Activated CD4-positive, alpha-beta T cell treated with anti-CD3 and anti-CD28 coated beads, Interleukin-2, Interleukin-6, amounts not matched to agents 100 ng/mL and 50 ng/mL, durations not matched to agents 16 hours and 8 hours (primary cell): ENCODE results near the gene SLC25A6.
"Not testable (repeated sequence)": the region's sequence is repeated elsewhere in the genome, so short reads cannot be mapped to it uniquely, and the experiment has no call there.

Experiments used
- DNase-seq: peaks from one replicate; pipeline ENCODE4 v3.0.0-alpha.2; 2020

SLC25A6 gene

GRCh38 chrX:1351981-1352714 is 39.8 kb downstream of the SLC25A6 start:
- no peak for DNase-seq

- not testable (repeated sequence) for DNase-seq
Measured at GRCh38 chrX:1349606-1350005, 42.3 kb downstream of the SLC25A6 start.

- no peak for DNase-seq
Measured at GRCh38 chrX:1341545-1342184, 50.2 kb downstream of the SLC25A6 start.

- peak; percentile 17 for DNase-seq
Measured at GRCh38 chrX:1336948-1337779, 54.7 kb downstream of the SLC25A6 start.

GRCh38 chrX:1336331-1336943 is 55.5 kb downstream of the SLC25A6 start, which contains the start of gene IL3RA:
Gene IL3RA (plus strand): TSS chrX:1336785. CDS start chrX:1341766, 4,981 bp downstream.
- peak; percentile 54 for DNase-seq
